GM12878 (cell line): ENCODE data around the gene PCDHGA8. TPM values are rescaled to one million over a fixed set of nuclear protein-coding genes. Genes with fewer than 3 reads are reported as not detected.

Experiments used
- CTCF ChIP-seq, 3 experiments: IDR thresholded peaks in 2 of 3; conservative IDR thresholded peaks in 1 of 3; 2 replicates each; pipeline ENCODE4 v1.5.1; 2011; ENCODE audit warnings: low read depth in 3 of 3, low read length in 3 of 3, mild to moderate bottlenecking in 3 of 3, control low read depth in 2 of 3, moderate library complexity in 2 of 3, inconsistent platforms in 1 of 3, mixed read lengths in 1 of 3; ENCODE audit not compliant: control insufficient read depth in 2 of 3, insufficient read depth in 1 of 3; ENCODE audit errors: extremely low read depth in 1 of 3
- ETV6 ChIP-seq, 2 experiments: fragments of 450-650 bp in 1 of 2; IDR thresholded peaks in 1 of 2; conservative IDR thresholded peaks in 1 of 2; 2 replicates each; pipeline ENCODE4 v1.6.1; 2014; ENCODE audit warnings: antibody characterized with exemption in 1 of 2, borderline replicate concordance in 1 of 2, low read depth in 1 of 2, mild to moderate bottlenecking in 1 of 2, moderate library complexity in 1 of 2
- MAX ChIP-seq: IDR thresholded peaks from 2 replicates; pipeline ENCODE4 v1.6.1; 2012; ENCODE audit warnings: low read depth, low read length, improper control_type of control experiment
- NKRF ChIP-seq: fragments of 450-650 bp; conservative IDR thresholded peaks from 2 replicates; pipeline ENCODE4 v1.6.1; 2017; ENCODE audit warnings: mild to moderate bottlenecking, moderate library complexity
- ZBTB40 ChIP-seq: fragments of 450-650 bp; IDR thresholded peaks from 2 replicates; pipeline ENCODE4 v1.6.1; 2016; ENCODE audit warnings: mild to moderate bottlenecking, moderate library complexity, borderline replicate concordance
- polyA plus RNA-seq, 11 experiments: library from polyadenylated mRNA; depleted of rRNA in 4 of 11; unstranded in 6 of 11; stranded (reverse) in 5 of 11; fragments of >200 nt; fragmentation: Nextera tagmentation in 4 of 11; fragmentation: Illumina TruSeq in 1 of 11; extraction: Ambion mirVana in 4 of 11; extraction: Trizol in 1 of 11; gene quantifications; 1 replicate in 1 of 11; 2 replicates in 10 of 11; pipeline versions ENCODE4 v1.2.1 to v1.2.3, GENCODE V29; 2011 to 2016; ENCODE audit warnings: inconsistent platforms in 2 of 11, missing spikeins in 2 of 11, low read depth in 1 of 11
- total RNA-seq, 4 experiments: library from RNA; depleted of rRNA in 3 of 4; stranded (reverse); fragments of >200 nt in 3 of 4; fragmentation: Illumina TruSeq in 1 of 4; extraction: Trizol in 1 of 4; gene quantifications; 2 replicates each; pipeline versions ENCODE4 v1.2.1 to v1.2.3, GENCODE V29; 2013 to 2021

Gene PCDHGA8
- total and polyA plus RNA-seq, 10 of the 15 experiments (the other 5 are each of a cell fraction or from before 2014, with no cell fraction given), result 0.01 to 0.04 TPM; not detected in 8

- TF ChIP-seq CTCF (IDR thresholded peaks at IDR 0.05 in 2 of 3, conservative IDR thresholded peaks at IDR 0.05 in 1 of 3; ENCODE audit: control insufficient read depth in 2 of 3, extremely low read depth in 1 of 3, insufficient read depth in 1 of 3, low read depth in 3 of 3, low read length in 3 of 3) (no peak), ETV6 (conservative IDR thresholded peaks at IDR 0.05 in 1 of 2, IDR thresholded peaks at IDR 0.05 in 1 of 2; ENCODE audit: borderline replicate concordance in 1 of 2, low read depth in 1 of 2) (no peak), ZBTB40 (no peak), MAX (no peak), NKRF (no peak)
Observed at GRCh38 chr5:141382469-141383294, 9.8 kb upstream of the PCDHGA8 start, which contains the start of gene PCDHGA7 (continued).
